HepG2 (cell line): ENCODE results near the gene TMEM198. TPM values are rescaled to one million over a fixed set of nuclear protein-coding genes. Genes with fewer than 3 reads are reported as not detected.

ENCODE experiments used
- AGO1 ChIP-seq: fragments of 200-400 bp; formaldehyde crosslinking; IDR thresholded peaks from 2 replicates; pipeline ENCODE4 v1.6.1; 2017; ENCODE audit warnings: mild to moderate bottlenecking, low read depth, low read length, moderate library complexity; ENCODE audit not compliant: poor library complexity, severe bottlenecking
- DR1 ChIP-seq: sonication (generic); formaldehyde crosslinking; IDR thresholded peaks from 2 replicates; pipeline ENCODE4 v1.8.0; 2021; ENCODE audit warnings: mild to moderate bottlenecking, missing genetic modification reagents, inconsistent platforms
- ETS1 ChIP-seq: sonication (generic); formaldehyde crosslinking; IDR thresholded peaks from 2 replicates; pipeline ENCODE4 v1.4.0; 2020; ENCODE audit warnings: missing genetic modification reagents
- EZH2 ChIP-seq: conservative IDR thresholded peaks from 2 replicates; pipeline ENCODE4 v1.6.1; 2012; ENCODE audit warnings: mild to moderate bottlenecking, low read depth, low read length, moderate library complexity
- MAZ ChIP-seq, 2 experiments: sonication (generic) in 1 of 2; formaldehyde crosslinking in 1 of 2; IDR thresholded peaks; 2 replicates each; pipeline versions ENCODE4 v1.5.0 to v1.6.1; 2012 to 2020; ENCODE audit warnings: low read depth in 2 of 2, mild to moderate bottlenecking in 2 of 2, borderline replicate concordance in 1 of 2, improper control_type of control experiment in 1 of 2, low read length in 1 of 2, missing genetic modification reagents in 1 of 2, moderate library complexity in 1 of 2
- NRL ChIP-seq: sonication (generic); formaldehyde crosslinking; IDR thresholded peaks from 2 replicates; pipeline ENCODE4 v1.5.0; 2020; ENCODE audit warnings: missing genetic modification reagents, mild to moderate bottlenecking, moderate library complexity, borderline replicate concordance
- PITX1 ChIP-seq: sonication (generic); formaldehyde crosslinking; IDR thresholded peaks from 2 replicates; pipeline ENCODE4 v1.5.1; 2020; ENCODE audit warnings: mild to moderate bottlenecking, missing genetic modification reagents
- PLSCR1 ChIP-seq: sonication (generic); formaldehyde crosslinking; IDR thresholded peaks from 2 replicates; pipeline ENCODE4 v1.5.0; 2020; ENCODE audit warnings: missing genetic modification reagents, mild to moderate bottlenecking, borderline replicate concordance
- RFX1 ChIP-seq: fragments of 450-650 bp; IDR thresholded peaks from 2 replicates; pipeline ENCODE4 v1.6.1; 2017
- RFXANK ChIP-seq: IDR thresholded peaks from 2 replicates; pipeline ENCODE4 v1.6.1; 2016
- THYN1 ChIP-seq: sonication (generic); formaldehyde crosslinking; IDR thresholded peaks from 2 replicates; pipeline ENCODE4 v1.8.1; 2023; ENCODE audit warnings: low read depth, mild to moderate bottlenecking, moderate library complexity, missing genetic modification reagents, borderline replicate concordance
- ZBTB14 ChIP-seq: sonication (generic); formaldehyde crosslinking; IDR thresholded peaks from 2 replicates; pipeline ENCODE4 v1.4.0; 2020; ENCODE audit warnings: missing genetic modification reagents
- ZBTB7A ChIP-seq: sonication (generic); formaldehyde crosslinking; IDR thresholded peaks from 2 replicates; pipeline ENCODE4 v1.8.0; 2022; ENCODE audit warnings: mild to moderate bottlenecking, missing genetic modification reagents
- ZFAT ChIP-seq: sonication (generic); formaldehyde crosslinking; conservative IDR thresholded peaks from 2 replicates; pipeline ENCODE4 v1.8.1; 2023; ENCODE audit warnings: missing genetic modification reagents, inconsistent platforms
- ZNF20 ChIP-seq: sonication (generic); formaldehyde crosslinking; IDR thresholded peaks from 2 replicates; pipeline ENCODE4 v1.4.0; 2020; ENCODE audit warnings: mild to moderate bottlenecking, moderate library complexity, missing genetic modification reagents
- ZNF782 ChIP-seq: sonication (generic); formaldehyde crosslinking; IDR thresholded peaks from 2 replicates; pipeline ENCODE4 v1.4.0; 2020; ENCODE audit warnings: missing genetic modification reagents, mild to moderate bottlenecking, borderline replicate concordance
- ZNF788 ChIP-seq: sonication (generic); formaldehyde crosslinking; IDR thresholded peaks from 2 replicates; pipeline ENCODE4 v1.5.0; 2020; ENCODE audit warnings: mild to moderate bottlenecking, missing genetic modification reagents, borderline replicate concordance
- ZNF792 ChIP-seq: IDR thresholded peaks from 2 replicates; pipeline ENCODE4 v1.6.1; 2016
- polyA plus RNA-seq, 8 experiments: library from polyadenylated mRNA; depleted of rRNA in 3 of 8; stranded (reverse) in 7 of 8; unstranded in 1 of 8; fragments of >200 nt; fragmentation: Illumina TruSeq in 4 of 8; extraction: Trizol in 4 of 8; gene quantifications; 2 replicates each; pipeline versions ENCODE4 v1.2.1 to v1.2.3, GENCODE V29; 2011 to 2016; ENCODE audit warnings: low read depth in 4 of 8, missing spikeins in 1 of 8, mixed read lengths in 1 of 8; ENCODE audit not compliant: insufficient read depth in 1 of 8
- total RNA-seq, 5 experiments: library from RNA; depleted of rRNA; stranded (reverse); fragments of >200 nt; fragmentation: Illumina TruSeq; extraction: Trizol; gene quantifications; 2 replicates each; pipeline ENCODE4 v1.2.3, GENCODE V29; 2016; ENCODE audit warnings: low read depth in 1 of 5
- TF ChIP-seq, protein P1 (sequence below): IDR thresholded peaks from 2 replicates; pipeline ENCODE4 v1.6.1; 2016; ENCODE audit warnings: low read depth, missing genetic modification reagents, missing compliant biosample characterization
- TF ChIP-seq, protein P2 (sequence below): sonication (generic); formaldehyde crosslinking; IDR thresholded peaks from 2 replicates; pipeline ENCODE4 v1.4.0; 2020; ENCODE audit warnings: mild to moderate bottlenecking, missing genetic modification reagents

TMEM198 gene
- total and polyA plus RNA-seq, 2 of the 13 experiments (the other 11 are each of a cell fraction or from before 2014, with no cell fraction given): 17.3 to 23.5 TPM

DNA sequence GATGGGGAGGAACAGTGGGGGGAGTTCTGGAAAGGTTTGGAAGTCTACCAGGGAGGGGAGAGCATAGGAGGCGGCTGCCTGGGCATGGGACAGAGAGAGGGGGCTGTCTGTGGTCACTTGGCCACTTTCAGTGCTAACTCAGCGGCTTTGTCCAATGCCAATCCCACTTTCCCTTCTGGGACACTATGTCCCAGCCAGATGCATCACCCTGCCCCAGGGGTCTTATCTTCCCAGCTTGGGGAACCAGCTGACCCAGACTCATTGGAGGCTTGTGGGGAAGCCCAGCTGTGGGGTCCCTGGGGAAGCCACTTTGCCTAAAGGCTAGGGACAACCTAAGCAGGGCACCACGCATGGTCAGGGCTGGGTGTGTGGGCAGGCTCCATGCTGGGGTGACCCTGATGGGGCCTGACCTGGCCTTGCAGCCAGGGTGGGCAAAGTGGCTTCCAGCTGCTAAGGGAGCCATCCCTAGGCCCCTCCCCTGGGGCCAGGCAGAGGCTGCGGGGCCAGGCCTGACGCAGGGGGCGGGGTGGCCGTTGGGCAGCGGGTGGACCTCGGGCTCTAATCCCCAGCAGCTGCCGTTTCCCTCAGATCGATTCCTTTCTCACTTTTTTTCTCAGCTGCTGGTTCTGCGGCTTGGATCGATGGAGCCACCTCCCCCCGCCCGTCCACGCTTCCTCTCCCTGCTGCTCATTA lies 31.2 kb upstream of the TMEM198 start (continued):
- TF ChIP-seq ZBTB14 (CRISPR knock-in tag) (no peak), AGO1 (peak; percentile 33), ZNF792 (CRISPR knock-in tag) (no peak), ZFAT (CRISPR knock-in tag) (no peak), MAZ (IDR thresholded peaks at IDR 0.05; ENCODE audit: borderline replicate concordance, low read depth, low read length) (no peak), MAZ (CRISPR knock-in tag; IDR thresholded peaks at IDR 0.05; ENCODE audit: low read depth) (peak; percentile 81), ZNF788 (CRISPR knock-in tag) (peak; percentile 62; the same call in 1 of the 2 replicates), RFXANK (CRISPR knock-in tag) (no peak), NRL (CRISPR knock-in tag) (0 out of 2 replicates have a peak, but pooled peaks have one; percentile 16), ZNF20 (CRISPR knock-in tag) (no peak), ETS1 (no peak), DR1 (no peak), ZNF782 (CRISPR knock-in tag) (peak; percentile 60; the same call in 1 of the 2 replicates), ZBTB7A (CRISPR knock-in tag) (0 out of 2 replicates have a peak, but pooled peaks have one; percentile 23), PLSCR1 (CRISPR knock-in tag) (no peak), PITX1 (CRISPR knock-in tag) (peak; percentile 99), RFX1 (no peak), EZH2 (no peak), THYN1 (CRISPR knock-in tag) (no peak)
- TF ChIP-seq, protein P1, sequence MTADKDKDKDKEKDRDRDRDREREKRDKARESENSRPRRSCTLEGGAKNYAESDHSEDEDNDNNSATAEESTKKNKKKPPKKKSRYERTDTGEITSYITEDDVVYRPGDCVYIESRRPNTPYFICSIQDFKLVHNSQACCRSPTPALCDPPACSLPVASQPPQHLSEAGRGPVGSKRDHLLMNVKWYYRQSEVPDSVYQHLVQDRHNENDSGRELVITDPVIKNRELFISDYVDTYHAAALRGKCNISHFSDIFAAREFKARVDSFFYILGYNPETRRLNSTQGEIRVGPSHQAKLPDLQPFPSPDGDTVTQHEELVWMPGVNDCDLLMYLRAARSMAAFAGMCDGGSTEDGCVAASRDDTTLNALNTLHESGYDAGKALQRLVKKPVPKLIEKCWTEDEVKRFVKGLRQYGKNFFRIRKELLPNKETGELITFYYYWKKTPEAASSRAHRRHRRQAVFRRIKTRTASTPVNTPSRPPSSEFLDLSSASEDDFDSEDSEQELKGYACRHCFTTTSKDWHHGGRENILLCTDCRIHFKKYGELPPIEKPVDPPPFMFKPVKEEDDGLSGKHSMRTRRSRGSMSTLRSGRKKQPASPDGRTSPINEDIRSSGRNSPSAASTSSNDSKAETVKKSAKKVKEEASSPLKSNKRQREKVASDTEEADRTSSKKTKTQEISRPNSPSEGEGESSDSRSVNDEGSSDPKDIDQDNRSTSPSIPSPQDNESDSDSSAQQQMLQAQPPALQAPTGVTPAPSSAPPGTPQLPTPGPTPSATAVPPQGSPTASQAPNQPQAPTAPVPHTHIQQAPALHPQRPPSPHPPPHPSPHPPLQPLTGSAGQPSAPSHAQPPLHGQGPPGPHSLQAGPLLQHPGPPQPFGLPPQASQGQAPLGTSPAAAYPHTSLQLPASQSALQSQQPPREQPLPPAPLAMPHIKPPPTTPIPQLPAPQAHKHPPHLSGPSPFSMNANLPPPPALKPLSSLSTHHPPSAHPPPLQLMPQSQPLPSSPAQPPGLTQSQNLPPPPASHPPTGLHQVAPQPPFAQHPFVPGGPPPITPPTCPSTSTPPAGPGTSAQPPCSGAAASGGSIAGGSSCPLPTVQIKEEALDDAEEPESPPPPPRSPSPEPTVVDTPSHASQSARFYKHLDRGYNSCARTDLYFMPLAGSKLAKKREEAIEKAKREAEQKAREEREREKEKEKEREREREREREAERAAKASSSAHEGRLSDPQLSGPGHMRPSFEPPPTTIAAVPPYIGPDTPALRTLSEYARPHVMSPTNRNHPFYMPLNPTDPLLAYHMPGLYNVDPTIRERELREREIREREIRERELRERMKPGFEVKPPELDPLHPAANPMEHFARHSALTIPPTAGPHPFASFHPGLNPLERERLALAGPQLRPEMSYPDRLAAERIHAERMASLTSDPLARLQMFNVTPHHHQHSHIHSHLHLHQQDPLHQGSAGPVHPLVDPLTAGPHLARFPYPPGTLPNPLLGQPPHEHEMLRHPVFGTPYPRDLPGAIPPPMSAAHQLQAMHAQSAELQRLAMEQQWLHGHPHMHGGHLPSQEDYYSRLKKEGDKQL (CRISPR knock-in tag): no peak
- TF ChIP-seq, protein P2, sequence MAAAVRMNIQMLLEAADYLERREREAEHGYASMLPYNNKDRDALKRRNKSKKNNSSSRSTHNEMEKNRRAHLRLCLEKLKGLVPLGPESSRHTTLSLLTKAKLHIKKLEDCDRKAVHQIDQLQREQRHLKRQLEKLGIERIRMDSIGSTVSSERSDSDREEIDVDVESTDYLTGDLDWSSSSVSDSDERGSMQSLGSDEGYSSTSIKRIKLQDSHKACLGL (CRISPR knock-in tag): no peak
